ENCODE results near the gene ADAMTS6.

Gene ADAMTS6

DNA sequence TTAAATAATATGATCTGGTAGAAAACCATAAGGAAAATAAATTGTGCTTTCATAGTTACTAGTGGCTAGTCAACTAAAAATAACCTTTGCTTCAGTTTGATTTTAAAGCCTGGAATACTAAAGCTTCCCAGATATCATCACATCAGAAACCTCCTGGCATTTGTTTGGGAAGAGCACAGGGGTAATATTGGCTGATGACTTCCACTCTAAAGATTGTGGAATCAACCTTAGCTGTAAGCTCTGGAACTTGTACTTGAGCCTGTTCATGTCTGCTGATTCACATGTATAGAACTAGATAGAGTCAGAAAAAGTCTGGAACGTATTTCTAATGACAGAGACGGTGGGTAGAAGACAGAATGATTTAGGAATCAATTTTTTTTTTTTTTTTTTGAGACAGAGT lies 367.9 kb downstream of the ADAMTS6 start:
- peaks cover 9% of the 10 kb centered on the region for H3K36me3 Mint-ChIP-seq (ENCODE audit: low read depth)
- H3K4me3 Mint-ChIP-seq, result no peak overlapping the region
- no peaks in the 10 kb centered on the region for H3K27me3 Mint-ChIP-seq (ENCODE audit: low read depth, poor library complexity)
- H3K9me3 Mint-ChIP-seq, result peaks cover 54% of the 10 kb centered on the region
- H3K27ac Mint-ChIP-seq, result no peak overlapping the region
- no peak for DNase-seq
- no peaks in the 10 kb centered on the region for H3K4me1 Mint-ChIP-seq
- TF ChIP-seq, protein P1, sequence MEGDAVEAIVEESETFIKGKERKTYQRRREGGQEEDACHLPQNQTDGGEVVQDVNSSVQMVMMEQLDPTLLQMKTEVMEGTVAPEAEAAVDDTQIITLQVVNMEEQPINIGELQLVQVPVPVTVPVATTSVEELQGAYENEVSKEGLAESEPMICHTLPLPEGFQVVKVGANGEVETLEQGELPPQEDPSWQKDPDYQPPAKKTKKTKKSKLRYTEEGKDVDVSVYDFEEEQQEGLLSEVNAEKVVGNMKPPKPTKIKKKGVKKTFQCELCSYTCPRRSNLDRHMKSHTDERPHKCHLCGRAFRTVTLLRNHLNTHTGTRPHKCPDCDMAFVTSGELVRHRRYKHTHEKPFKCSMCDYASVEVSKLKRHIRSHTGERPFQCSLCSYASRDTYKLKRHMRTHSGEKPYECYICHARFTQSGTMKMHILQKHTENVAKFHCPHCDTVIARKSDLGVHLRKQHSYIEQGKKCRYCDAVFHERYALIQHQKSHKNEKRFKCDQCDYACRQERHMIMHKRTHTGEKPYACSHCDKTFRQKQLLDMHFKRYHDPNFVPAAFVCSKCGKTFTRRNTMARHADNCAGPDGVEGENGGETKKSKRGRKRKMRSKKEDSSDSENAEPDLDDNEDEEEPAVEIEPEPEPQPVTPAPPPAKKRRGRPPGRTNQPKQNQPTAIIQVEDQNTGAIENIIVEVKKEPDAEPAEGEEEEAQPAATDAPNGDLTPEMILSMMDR (IDR thresholded peaks at IDR 0.05), result no peak

DNA sequence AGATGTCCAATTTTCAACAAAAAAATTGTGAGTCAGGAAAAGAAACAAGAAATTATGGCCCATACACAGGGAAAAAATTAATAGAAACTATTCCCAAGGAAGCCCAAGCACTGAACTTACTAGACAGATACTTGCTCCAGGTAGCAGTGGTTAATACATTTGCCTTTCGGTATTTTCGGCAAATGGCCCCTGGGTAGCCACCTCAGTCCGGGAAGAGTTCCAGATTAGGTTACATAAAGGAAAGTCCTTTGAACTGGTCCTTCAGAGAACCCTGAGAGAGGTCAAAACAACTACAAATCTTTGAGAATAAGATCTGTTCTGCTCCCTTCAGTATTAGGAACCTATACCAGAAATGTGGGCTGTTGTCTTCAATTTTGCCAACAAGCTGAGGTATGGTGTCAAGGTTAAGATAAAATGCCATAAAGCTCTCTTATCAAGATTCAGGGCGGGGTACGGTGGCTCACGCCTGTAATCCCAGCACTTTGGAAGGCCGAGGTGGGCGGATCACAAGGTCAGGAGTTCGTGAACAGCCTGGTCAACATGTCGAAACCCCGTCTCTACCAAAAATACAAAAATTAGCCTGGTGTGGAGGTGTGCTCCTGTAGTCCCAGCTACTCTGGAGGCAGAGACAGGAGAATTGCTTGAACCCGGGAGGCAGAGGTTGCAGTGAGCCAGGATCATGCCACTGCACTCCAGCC lies 369.6 kb downstream of the ADAMTS6 start:
- H3K9me3 Mint-ChIP-seq, result peaks cover 40% of the 10 kb centered on the region
- no peak overlapping the region for H3K4me3 Mint-ChIP-seq
- H3K4me1 Mint-ChIP-seq, result no peaks in the 10 kb centered on the region
- H3K27me3 Mint-ChIP-seq (ENCODE audit: low read depth, poor library complexity), result no peaks in the 10 kb centered on the region
- no peak overlapping the region for H3K27ac Mint-ChIP-seq
- no peaks in the 10 kb centered on the region for H3K36me3 Mint-ChIP-seq (ENCODE audit: low read depth)
- no peak for DNase-seq
- TF ChIP-seq, protein P1 (IDR thresholded peaks at IDR 0.05), result no peak

DNA sequence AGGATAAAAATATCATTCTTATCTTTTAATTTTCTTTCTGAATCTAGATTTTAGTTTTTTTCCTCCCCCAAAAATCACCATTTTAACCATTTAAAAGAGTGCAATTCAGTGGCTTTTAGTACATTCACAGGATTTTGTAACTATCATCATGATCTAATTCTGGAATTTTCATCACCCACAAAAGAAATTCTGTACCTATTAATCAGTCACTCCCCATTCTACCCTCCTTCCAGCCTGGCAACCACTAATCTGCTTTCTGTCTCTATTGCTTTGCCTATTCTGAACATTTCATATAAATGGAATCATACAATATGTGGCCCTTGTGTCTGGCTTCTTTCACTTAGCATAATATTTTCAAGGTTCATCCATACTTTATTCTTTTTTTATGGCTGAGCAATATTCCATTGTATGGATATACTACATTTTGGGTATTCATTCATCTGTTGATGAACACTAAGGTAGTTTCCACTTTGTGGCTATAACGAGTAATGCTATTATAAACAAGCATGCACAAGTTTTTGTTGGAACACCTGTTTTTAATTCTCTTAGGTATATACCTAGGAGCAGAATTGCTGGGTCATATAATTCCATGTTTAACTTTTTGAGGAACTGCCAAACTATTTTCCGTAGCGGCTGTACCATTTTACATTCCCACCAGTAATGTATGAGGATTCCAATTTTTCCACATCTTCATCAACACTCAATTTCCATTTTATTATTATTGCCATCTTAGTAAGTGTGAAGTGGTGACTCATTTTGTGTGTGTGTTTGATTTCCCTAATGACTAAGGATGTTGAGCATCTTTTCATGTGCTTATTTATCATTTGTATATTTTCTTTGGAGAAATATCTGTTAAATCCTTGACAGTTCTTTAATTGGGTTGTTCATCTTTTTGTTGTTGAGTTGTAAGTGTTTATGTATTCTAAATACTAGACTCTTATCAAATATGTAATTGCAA lies 372.7 kb downstream of the ADAMTS6 start:
- Mint-ChIP-seq H3K36me3 (ENCODE audit: low read depth) (no peaks in the 10 kb centered on the region), H3K27ac (no peak overlapping the region), H3K4me1 (peaks cover 13% of the 10 kb centered on the region), H3K27me3 (ENCODE audit: low read depth, poor library complexity) (no peaks in the 10 kb centered on the region), H3K9me3 (peaks cover 23% of the 10 kb centered on the region), H3K4me3 (no peak overlapping the region)
- TF ChIP-seq, protein P1 (IDR thresholded peaks at IDR 0.05), result no peak
- DNase-seq, result no peak

DNA sequence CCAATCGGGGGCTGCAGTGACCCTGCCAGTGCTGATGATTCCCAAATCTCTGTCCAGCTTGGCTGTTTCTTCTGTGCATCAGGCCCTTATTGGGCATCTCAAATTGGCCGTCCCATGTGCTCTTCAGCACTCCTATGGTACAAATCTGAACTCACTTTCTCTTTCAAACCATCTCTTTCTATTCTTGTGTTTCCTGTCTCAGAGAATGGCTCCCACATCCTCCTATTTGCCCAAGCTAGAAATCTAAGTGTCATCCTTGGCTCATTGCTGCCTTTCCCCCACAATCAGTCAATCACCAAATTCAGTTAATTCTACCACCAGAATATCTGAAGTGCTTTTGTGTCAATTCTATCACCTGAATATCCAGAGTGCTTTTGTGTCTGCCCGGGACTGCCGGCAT lies 376.4 kb downstream of the ADAMTS6 start:
- Mint-ChIP-seq H3K9me3 (peaks cover 13% of the 10 kb centered on the region), H3K4me3 (no peak overlapping the region), H3K27ac (no peak overlapping the region), H3K27me3 (ENCODE audit: low read depth, poor library complexity) (no peaks in the 10 kb centered on the region), H3K36me3 (ENCODE audit: low read depth) (no peaks in the 10 kb centered on the region), H3K4me1 (peaks cover 37% of the 10 kb centered on the region)
- no peak for DNase-seq
- TF ChIP-seq, protein P1 (IDR thresholded peaks at IDR 0.05), result no peak

DNA sequence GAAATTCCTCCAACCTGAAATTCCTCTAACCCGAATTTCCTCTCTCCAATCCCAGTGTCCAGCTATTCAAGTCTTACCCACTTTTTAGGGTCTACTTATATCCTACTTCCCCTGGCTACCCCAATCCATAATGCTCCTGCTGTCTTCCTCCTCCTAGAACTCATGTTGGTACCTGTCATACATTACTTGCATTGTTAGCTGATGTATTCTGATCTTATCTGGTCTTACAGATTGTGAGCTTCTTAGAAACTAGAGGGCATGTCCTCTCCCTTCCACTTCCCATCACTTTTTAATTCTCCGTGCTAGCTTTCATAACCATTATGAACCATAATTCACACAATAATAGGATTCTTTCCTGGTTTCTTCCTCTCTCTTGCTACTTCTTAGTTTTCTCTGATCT lies 376.9 kb downstream of the ADAMTS6 start:
- H3K4me3 Mint-ChIP-seq, result no peak overlapping the region
- H3K36me3 Mint-ChIP-seq (ENCODE audit: low read depth), result no peaks in the 10 kb centered on the region

More for the DNA sequence above, 376.9 kb downstream of the ADAMTS6 start:
- H3K27me3 Mint-ChIP-seq (ENCODE audit: low read depth, poor library complexity), result no peaks in the 10 kb centered on the region
- peaks cover 10% of the 10 kb centered on the region for H3K9me3 Mint-ChIP-seq
- TF ChIP-seq, protein P1 (IDR thresholded peaks at IDR 0.05), result no peak
- no peak for DNase-seq
- H3K27ac Mint-ChIP-seq, result no peak overlapping the region
- H3K4me1 Mint-ChIP-seq, result peaks cover 37% of the 10 kb centered on the region

Data from nephron progenitor cell (in vitro differentiated cells).